Colonic mucosa (tissue), 4 donors: ENCODE data around the gene KMO. TPM values are rescaled to one million over a fixed set of nuclear protein-coding genes. Genes with fewer than 3 reads are reported as not detected.

Experiments used
- DNase-seq: peaks from one replicate; pipeline ENCODE4 v3.0.0-alpha.2; 2020
- H3K27ac ChIP-seq: fragments of 200-600 bp; one replicate; pipeline ENCODE4 v1.8.0; 2021
- H3K27me3 ChIP-seq: fragments of 200-600 bp; one replicate; pipeline ENCODE4 v1.8.0; 2021
- H3K36me3 ChIP-seq: fragments of 200-600 bp; one replicate; pipeline ENCODE4 v1.8.0; 2021
- H3K4me1 ChIP-seq: fragments of 200-600 bp; one replicate; pipeline ENCODE4 v1.8.0; 2021; ENCODE audit warnings: mild to moderate bottlenecking
- H3K4me3 ChIP-seq: fragments of 200-600 bp; one replicate; pipeline ENCODE4 v1.8.0; 2021
- H3K9ac ChIP-seq, 2 donors: one replicate each; pipeline ENCODE4 v1.7.0; 2013; ENCODE audit warnings: control low read depth in 2 of 2, low read depth in 2 of 2, low read length in 2 of 2
- H3K9me3 ChIP-seq: fragments of 200-600 bp; one replicate; pipeline ENCODE4 v1.8.0; 2021
- CTCF ChIP-seq: fragments of 200-600 bp; IDR thresholded peaks from one replicate; pipeline ENCODE4 v1.8.0; 2022; ENCODE audit warnings: antibody characterized with exemption, mild to moderate bottlenecking
- intact Hi-C: fragments of 100-400 bp; cut with DNase I; formaldehyde crosslinking; loops from one replicate; pipeline ENCODE4 v1.14.1; 2022
- total RNA-seq, 2 donors: library from RNA; stranded (reverse); fragmentation: NEBNext Ultra II Directional in 1 of 2; extraction: Animal tissue kit (Norgen Biotek cat#: 25700) in 1 of 2; gene quantifications; one replicate each; pipeline ENCODE4 v1.2.1, GENCODE V29; 2021
- donor health status: healthy.
- donor health status: DM: no; HTN: no; CAD: no.
- donor health status: DM: no; HTN: no; CAD: no.

The KMO gene
- total RNA-seq, 2 donors from 2014 or later = 0.80 TPM; not detected in 1

DNA sequence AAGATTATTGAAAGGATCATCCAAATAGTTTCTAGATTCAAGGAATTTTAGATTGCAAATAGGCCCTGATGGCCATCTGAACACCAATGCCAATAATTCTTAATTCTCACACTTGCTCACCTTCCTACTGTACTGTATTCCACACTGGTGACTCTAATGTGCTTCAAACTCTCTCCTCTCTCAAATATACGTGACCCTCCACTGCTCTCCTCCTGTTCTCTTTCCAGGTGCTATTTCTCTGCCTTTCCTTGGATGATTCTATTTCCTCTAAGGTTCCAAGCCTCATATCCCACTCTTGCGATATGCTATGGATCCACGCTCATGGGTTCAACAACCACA lies 28.6 kb downstream of the KMO start:
- Histone ChIP-seq H3K4me3 (no peak overlapping the region), H3K27ac (no peak overlapping the region), H3K4me1 (no peaks in the 10 kb centered on the region), H3K9ac (no peak overlapping the region), H3K36me3 (no peaks in the 10 kb centered on the region), H3K27me3 (no peaks in the 10 kb centered on the region), H3K9me3 (no peaks in the 10 kb centered on the region)
- DNase-seq = no peak
- intact Hi-C loops = no loop called here
- TF ChIP-seq CTCF = no peak

GRCh38 chr1:241569848-241570247 lies 37.7 kb downstream of the KMO start:
- no peak for TF ChIP-seq CTCF
- no peak overlapping the region for H3K4me3 ChIP-seq
- no peaks in the 10 kb centered on the region for H3K36me3 ChIP-seq
- intact Hi-C loops = no loop called here
- no peak for DNase-seq
- H3K27ac ChIP-seq = no peak overlapping the region
- H3K9me3 ChIP-seq = no peaks in the 10 kb centered on the region
- H3K4me1 ChIP-seq = no peaks in the 10 kb centered on the region
- no peaks in the 10 kb centered on the region for H3K27me3 ChIP-seq
- H3K9ac ChIP-seq = no peak overlapping the region

DNA sequence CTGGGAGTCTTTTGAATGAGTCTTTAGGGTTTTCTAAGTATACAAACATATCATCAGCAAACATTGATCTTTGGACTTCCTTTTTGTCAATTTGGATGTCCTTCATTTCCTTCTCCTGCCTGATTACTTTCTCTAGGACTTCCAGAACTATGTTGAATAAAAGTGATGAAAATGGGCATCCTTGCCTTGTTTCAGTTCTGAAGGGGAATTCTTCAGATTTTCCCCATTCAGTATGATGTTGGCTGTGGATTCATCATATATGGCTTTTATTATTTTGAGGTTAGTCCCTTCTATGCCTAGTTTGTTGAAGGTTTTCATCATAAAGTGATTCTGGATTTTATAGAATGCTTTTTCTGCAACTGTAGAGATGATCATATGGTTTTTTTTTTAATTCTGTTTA lies 42.0 kb downstream of the KMO start:
- no peaks in the 10 kb centered on the region for H3K9me3 ChIP-seq
- no peak for TF ChIP-seq CTCF
- intact Hi-C loops = no loop called here

DNA sequence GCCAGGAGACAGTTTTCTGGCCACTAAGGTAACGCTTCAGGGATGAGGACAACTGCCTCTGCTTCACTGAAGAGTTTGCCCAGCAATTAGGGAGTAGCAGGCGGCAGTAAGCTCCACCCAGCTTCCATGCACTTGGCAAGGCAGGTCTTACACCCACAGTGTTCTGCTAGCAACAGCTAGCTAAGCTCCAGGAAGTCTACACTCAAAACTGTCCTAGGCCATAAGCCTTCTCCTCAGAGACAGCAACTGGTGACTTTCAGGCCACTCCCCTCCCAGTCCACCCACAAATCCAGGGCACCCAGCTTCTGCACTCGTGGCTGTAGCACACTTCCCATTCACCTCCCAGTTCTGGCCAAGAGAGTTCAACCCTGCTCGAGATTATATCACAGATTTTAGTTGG lies 47.3 kb downstream of the KMO start:
- no peaks in the 10 kb centered on the region for H3K4me1 ChIP-seq
- H3K4me3 ChIP-seq = no peak overlapping the region
- H3K9me3 ChIP-seq = no peaks in the 10 kb centered on the region
- H3K36me3 ChIP-seq = no peaks in the 10 kb centered on the region
- H3K27ac ChIP-seq = no peak overlapping the region
- H3K27me3 ChIP-seq = no peaks in the 10 kb centered on the region
- no peak for DNase-seq
- TF ChIP-seq CTCF = no peak
- intact Hi-C loops = no loop called here
- H3K9ac ChIP-seq = no peak overlapping the region

More for the DNA sequence above, 42.0 kb downstream of the KMO start:
- H3K36me3 ChIP-seq = no peaks in the 10 kb centered on the region
- no peak for DNase-seq
- no peaks in the 10 kb centered on the region for H3K4me1 ChIP-seq
- no peak overlapping the region for H3K4me3 ChIP-seq
- H3K9ac ChIP-seq = no peak overlapping the region
- H3K27me3 ChIP-seq = no peaks in the 10 kb centered on the region
- no peak overlapping the region for H3K27ac ChIP-seq

GRCh38 chr1:241582921-241583321 lies 50.7 kb downstream of the KMO start:
- no peak for TF ChIP-seq CTCF
- no peak overlapping the region for H3K4me3 ChIP-seq
- no peak overlapping the region for H3K9ac ChIP-seq
- no peaks in the 10 kb centered on the region for H3K27me3 ChIP-seq
- H3K36me3 ChIP-seq = no peaks in the 10 kb centered on the region
- intact Hi-C loops = no loop called here
- H3K4me1 ChIP-seq = no peaks in the 10 kb centered on the region
- DNase-seq = no peak
- no peaks in the 10 kb centered on the region for H3K9me3 ChIP-seq
- H3K27ac ChIP-seq = no peak overlapping the region
